GM10847 (cell line): ENCODE results near the gene PPIL3.

Experiments
- POLR2A ChIP-seq: IDR thresholded peaks from 2 replicates; pipeline ENCODE4 v1.6.1; 2011; ENCODE audit not compliant: insufficient read length; ENCODE audit errors: extremely low read depth

The PPIL3 gene

GRCh38 chr2:200888704-200889625 is at the start of gene PPIL3, which contains the start of gene NIF3L1:
PPIL3 (minus strand) TSS chr2:200889077; CDS start chr2:200887615, 1,462 bp downstream.
NIF3L1 (plus strand) TSS chr2:200889371; CDS start chr2:200891944, 2,573 bp downstream.
- TF ChIP-seq POLR2A = peak; percentile 57

GRCh38 chr2:200930947-200931626 is 42.2 kb upstream of the PPIL3 start:
- TF ChIP-seq POLR2A = no peak

- no peak for TF ChIP-seq POLR2A
These were observed 40.7 kb upstream of the PPIL3 start for GRCh38 chr2:200929334-200930249.

- no peak for TF ChIP-seq POLR2A
These were observed 33.6 kb upstream of the PPIL3 start for GRCh38 chr2:200922439-200922838.

- TF ChIP-seq POLR2A = no peak
These were observed 24.8 kb upstream of the PPIL3 start for GRCh38 chr2:200913654-200914053.

GRCh38 chr2:200909958-200910357 is 21.1 kb upstream of the PPIL3 start:
- no peak for TF ChIP-seq POLR2A

GRCh38 chr2:200905618-200906296 is 16.9 kb upstream of the PPIL3 start:
- TF ChIP-seq POLR2A = no peak

GRCh38 chr2:200901459-200902072 is 12.7 kb upstream of the PPIL3 start:
- TF ChIP-seq POLR2A = no peak

GRCh38 chr2:200899482-200899881 is 10.6 kb upstream of the PPIL3 start:
- TF ChIP-seq POLR2A = no peak

GRCh38 chr2:200878289-200878880 is 10.5 kb downstream of the PPIL3 start:
- TF ChIP-seq POLR2A = no peak

- TF ChIP-seq POLR2A = no peak
These were observed 11.4 kb downstream of the PPIL3 start for GRCh38 chr2:200877443-200877842.

GRCh38 chr2:200873560-200873959 is 15.3 kb downstream of the PPIL3 start:
- no peak for TF ChIP-seq POLR2A

GRCh38 chr2:200871151-200871550 is 17.7 kb downstream of the PPIL3 start:
- TF ChIP-seq POLR2A = no peak

GRCh38 chr2:200869014-200869413 is 19.9 kb downstream of the PPIL3 start:
- TF ChIP-seq POLR2A = no peak
